GM23338 (cell line): ENCODE results near the gene RNF220.

Experiments used
- CREB1 ChIP-seq: fragments of 250-450 bp; sonication (Bioruptor Pico); IDR thresholded peaks from 2 replicates; pipeline ENCODE4 v1.5.0; 2020; ENCODE audit warnings: low read depth, mild to moderate bottlenecking, moderate library complexity
- EZH2 ChIP-seq: fragments of 200-600 bp; sonication (generic); IDR thresholded peaks from one replicate; pipeline ENCODE4 v1.8.0; 2017; ENCODE audit warnings: antibody characterized with exemption, mild to moderate bottlenecking, low read depth; ENCODE audit not compliant: unreplicated experiment
- EZH2phosphoT487 ChIP-seq: fragments of 200-600 bp; sonication (generic); IDR thresholded peaks from one replicate; pipeline ENCODE4 v1.8.1; 2018; ENCODE audit warnings: antibody characterized with exemption; ENCODE audit not compliant: unreplicated experiment
- JUNB ChIP-seq: IDR thresholded peaks from one replicate; pipeline ENCODE4 v1.6.1; 2016; ENCODE audit warnings: antibody characterized with exemption; ENCODE audit not compliant: unreplicated experiment
- NANOG ChIP-seq: IDR thresholded peaks from 2 replicates; pipeline ENCODE4 v1.6.1; 2016; ENCODE audit warnings: antibody characterized with exemption, borderline replicate concordance
- POLR2AphosphoS5 ChIP-seq: IDR thresholded peaks from 2 replicates; pipeline ENCODE4 v1.6.1; 2016; ENCODE audit warnings: antibody characterized with exemption, low read depth
- STAT1 ChIP-seq: IDR thresholded peaks from one replicate; pipeline ENCODE4 v1.6.1; 2016; ENCODE audit warnings: antibody characterized with exemption; ENCODE audit not compliant: unreplicated experiment
- ZNF114 ChIP-seq: fragments of 250-450 bp; sonication (Bioruptor Pico); IDR thresholded peaks from 2 replicates; pipeline ENCODE4 v1.5.0; 2020; ENCODE audit warnings: mild to moderate bottlenecking, moderate library complexity
- ZNF331 ChIP-seq: fragments of 250-450 bp; sonication (Bioruptor Pico); IDR thresholded peaks from 2 replicates; pipeline ENCODE4 v1.5.0; 2020; ENCODE audit warnings: low read depth, mild to moderate bottlenecking, moderate library complexity
- TF ChIP-seq, protein P1 (sequence below), 2 experiments: fragments of 200-600 bp in 1 of 2; sonication (generic) in 1 of 2; conservative IDR thresholded peaks; 2 replicates each; pipeline versions ENCODE4 v1.5.1 to v1.6.1; 2016 to 2017; ENCODE audit warnings: antibody characterized with exemption in 2 of 2, low read depth in 2 of 2, mild to moderate bottlenecking in 2 of 2, moderate library complexity in 1 of 2
- TF ChIP-seq, protein P2 (sequence below): IDR thresholded peaks from one replicate; pipeline ENCODE4 v1.6.1; 2018; ENCODE audit warnings: antibody characterized with exemption; ENCODE audit not compliant: unreplicated experiment
- TF ChIP-seq, protein P3 (sequence below): fragments of 250-450 bp; sonication (Bioruptor Pico); IDR thresholded peaks from 2 replicates; pipeline ENCODE4 v1.5.0; 2020; ENCODE audit warnings: mild to moderate bottlenecking, moderate library complexity
- TF ChIP-seq, protein P4 (sequence below): IDR thresholded peaks from 2 replicates; pipeline ENCODE4 v1.6.1; 2016; ENCODE audit warnings: antibody characterized with exemption

DNA sequence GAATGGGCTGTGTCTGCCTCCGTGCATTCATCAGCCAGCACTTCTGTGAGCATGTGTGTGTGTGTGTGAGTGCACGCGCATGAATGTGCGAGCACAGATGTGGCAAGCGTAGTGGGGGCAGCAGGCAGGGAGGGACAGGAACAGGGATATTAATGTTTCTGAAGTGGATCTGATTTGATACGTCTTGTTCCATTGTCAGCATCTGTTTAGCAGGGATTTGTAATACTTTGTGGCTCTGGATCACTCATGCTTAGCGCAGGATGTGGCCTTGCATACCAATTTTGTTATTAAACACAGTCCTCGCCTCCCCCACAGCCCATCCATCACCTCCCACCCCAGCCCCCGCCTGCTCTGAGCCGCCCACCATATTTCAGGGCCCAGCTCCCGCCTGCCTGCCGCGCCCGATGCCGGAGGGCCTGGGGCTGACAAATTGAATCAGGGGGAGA is 216.8 kb downstream of the RNF220 start:
- TF ChIP-seq EZH2phosphoT487 = no peak
- TF ChIP-seq STAT1 = no peak
- TF ChIP-seq EZH2 = no peak
- TF ChIP-seq, protein P1, sequence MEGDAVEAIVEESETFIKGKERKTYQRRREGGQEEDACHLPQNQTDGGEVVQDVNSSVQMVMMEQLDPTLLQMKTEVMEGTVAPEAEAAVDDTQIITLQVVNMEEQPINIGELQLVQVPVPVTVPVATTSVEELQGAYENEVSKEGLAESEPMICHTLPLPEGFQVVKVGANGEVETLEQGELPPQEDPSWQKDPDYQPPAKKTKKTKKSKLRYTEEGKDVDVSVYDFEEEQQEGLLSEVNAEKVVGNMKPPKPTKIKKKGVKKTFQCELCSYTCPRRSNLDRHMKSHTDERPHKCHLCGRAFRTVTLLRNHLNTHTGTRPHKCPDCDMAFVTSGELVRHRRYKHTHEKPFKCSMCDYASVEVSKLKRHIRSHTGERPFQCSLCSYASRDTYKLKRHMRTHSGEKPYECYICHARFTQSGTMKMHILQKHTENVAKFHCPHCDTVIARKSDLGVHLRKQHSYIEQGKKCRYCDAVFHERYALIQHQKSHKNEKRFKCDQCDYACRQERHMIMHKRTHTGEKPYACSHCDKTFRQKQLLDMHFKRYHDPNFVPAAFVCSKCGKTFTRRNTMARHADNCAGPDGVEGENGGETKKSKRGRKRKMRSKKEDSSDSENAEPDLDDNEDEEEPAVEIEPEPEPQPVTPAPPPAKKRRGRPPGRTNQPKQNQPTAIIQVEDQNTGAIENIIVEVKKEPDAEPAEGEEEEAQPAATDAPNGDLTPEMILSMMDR (conservative IDR thresholded peaks at IDR 0.05; ENCODE audit: low read depth in 2 of 2) = no peak
- TF ChIP-seq POLR2AphosphoS5 = no peak
- TF ChIP-seq, protein P2, sequence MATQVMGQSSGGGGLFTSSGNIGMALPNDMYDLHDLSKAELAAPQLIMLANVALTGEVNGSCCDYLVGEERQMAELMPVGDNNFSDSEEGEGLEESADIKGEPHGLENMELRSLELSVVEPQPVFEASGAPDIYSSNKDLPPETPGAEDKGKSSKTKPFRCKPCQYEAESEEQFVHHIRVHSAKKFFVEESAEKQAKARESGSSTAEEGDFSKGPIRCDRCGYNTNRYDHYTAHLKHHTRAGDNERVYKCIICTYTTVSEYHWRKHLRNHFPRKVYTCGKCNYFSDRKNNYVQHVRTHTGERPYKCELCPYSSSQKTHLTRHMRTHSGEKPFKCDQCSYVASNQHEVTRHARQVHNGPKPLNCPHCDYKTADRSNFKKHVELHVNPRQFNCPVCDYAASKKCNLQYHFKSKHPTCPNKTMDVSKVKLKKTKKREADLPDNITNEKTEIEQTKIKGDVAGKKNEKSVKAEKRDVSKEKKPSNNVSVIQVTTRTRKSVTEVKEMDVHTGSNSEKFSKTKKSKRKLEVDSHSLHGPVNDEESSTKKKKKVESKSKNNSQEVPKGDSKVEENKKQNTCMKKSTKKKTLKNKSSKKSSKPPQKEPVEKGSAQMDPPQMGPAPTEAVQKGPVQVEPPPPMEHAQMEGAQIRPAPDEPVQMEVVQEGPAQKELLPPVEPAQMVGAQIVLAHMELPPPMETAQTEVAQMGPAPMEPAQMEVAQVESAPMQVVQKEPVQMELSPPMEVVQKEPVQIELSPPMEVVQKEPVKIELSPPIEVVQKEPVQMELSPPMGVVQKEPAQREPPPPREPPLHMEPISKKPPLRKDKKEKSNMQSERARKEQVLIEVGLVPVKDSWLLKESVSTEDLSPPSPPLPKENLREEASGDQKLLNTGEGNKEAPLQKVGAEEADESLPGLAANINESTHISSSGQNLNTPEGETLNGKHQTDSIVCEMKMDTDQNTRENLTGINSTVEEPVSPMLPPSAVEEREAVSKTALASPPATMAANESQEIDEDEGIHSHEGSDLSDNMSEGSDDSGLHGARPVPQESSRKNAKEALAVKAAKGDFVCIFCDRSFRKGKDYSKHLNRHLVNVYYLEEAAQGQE = no peak
- TF ChIP-seq CREB1 = no peak
- no peak for TF ChIP-seq JUNB
- no peak for TF ChIP-seq NANOG
- TF ChIP-seq ZNF114 (CRISPR knock-in tag) = no peak
- no peak for TF ChIP-seq ZNF331
- TF ChIP-seq, protein P3, sequence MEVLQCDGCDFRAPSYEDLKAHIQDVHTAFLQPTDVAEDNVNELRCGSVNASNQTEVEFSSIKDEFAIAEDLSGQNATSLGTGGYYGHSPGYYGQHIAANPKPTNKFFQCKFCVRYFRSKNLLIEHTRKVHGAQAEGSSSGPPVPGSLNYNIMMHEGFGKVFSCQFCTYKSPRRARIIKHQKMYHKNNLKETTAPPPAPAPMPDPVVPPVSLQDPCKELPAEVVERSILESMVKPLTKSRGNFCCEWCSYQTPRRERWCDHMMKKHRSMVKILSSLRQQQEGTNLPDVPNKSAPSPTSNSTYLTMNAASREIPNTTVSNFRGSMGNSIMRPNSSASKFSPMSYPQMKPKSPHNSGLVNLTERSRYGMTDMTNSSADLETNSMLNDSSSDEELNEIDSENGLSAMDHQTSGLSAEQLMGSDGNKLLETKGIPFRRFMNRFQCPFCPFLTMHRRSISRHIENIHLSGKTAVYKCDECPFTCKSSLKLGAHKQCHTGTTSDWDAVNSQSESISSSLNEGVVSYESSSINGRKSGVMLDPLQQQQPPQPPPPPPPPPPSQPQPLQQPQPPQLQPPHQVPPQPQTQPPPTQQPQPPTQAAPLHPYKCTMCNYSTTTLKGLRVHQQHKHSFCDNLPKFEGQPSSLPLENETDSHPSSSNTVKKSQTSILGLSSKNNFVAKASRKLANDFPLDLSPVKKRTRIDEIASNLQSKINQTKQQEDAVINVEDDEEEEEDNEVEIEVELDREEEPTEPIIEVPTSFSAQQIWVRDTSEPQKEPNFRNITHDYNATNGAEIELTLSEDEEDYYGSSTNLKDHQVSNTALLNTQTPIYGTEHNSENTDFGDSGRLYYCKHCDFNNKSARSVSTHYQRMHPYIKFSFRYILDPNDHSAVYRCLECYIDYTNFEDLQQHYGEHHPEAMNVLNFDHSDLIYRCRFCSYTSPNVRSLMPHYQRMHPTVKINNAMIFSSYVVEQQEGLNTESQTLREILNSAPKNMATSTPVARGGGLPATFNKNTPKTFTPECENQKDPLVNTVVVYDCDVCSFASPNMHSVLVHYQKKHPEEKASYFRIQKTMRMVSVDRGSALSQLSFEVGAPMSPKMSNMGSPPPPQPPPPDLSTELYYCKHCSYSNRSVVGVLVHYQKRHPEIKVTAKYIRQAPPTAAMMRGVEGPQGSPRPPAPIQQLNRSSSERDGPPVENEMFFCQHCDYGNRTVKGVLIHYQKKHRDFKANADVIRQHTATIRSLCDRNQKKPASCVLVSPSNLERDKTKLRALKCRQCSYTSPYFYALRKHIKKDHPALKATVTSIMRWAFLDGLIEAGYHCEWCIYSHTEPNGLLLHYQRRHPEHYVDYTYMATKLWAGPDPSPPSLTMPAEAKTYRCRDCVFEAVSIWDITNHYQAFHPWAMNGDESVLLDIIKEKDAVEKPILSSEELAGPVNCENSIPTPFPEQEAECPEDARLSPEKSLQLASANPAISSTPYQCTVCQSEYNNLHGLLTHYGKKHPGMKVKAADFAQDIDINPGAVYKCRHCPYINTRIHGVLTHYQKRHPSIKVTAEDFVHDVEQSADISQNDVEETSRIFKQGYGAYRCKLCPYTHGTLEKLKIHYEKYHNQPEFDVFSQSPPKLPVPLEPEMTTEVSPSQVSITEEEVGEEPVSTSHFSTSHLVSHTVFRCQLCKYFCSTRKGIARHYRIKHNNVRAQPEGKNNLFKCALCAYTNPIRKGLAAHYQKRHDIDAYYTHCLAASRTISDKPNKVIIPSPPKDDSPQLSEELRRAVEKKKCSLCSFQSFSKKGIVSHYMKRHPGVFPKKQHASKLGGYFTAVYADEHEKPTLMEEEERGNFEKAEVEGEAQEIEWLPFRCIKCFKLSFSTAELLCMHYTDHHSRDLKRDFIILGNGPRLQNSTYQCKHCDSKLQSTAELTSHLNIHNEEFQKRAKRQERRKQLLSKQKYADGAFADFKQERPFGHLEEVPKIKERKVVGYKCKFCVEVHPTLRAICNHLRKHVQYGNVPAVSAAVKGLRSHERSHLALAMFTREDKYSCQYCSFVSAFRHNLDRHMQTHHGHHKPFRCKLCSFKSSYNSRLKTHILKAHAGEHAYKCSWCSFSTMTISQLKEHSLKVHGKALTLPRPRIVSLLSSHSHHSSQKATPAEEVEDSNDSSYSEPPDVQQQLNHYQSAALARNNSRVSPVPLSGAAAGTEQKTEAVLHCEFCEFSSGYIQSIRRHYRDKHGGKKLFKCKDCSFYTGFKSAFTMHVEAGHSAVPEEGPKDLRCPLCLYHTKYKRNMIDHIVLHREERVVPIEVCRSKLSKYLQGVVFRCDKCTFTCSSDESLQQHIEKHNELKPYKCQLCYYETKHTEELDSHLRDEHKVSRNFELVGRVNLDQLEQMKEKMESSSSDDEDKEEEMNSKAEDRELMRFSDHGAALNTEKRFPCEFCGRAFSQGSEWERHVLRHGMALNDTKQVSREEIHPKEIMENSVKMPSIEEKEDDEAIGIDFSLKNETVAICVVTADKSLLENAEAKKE (CRISPR knock-in tag) = no peak
- TF ChIP-seq, protein P4, sequence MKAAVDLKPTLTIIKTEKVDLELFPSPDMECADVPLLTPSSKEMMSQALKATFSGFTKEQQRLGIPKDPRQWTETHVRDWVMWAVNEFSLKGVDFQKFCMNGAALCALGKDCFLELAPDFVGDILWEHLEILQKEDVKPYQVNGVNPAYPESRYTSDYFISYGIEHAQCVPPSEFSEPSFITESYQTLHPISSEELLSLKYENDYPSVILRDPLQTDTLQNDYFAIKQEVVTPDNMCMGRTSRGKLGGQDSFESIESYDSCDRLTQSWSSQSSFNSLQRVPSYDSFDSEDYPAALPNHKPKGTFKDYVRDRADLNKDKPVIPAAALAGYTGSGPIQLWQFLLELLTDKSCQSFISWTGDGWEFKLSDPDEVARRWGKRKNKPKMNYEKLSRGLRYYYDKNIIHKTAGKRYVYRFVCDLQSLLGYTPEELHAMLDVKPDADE = no peak
